Measurements from ENCODE around the gene NACC2.

- TF ChIP-seq POLR2A (IDR thresholded peaks at IDR 0.05) (peak; percentile 43), POLR2AphosphoS5 (IDR thresholded peaks at IDR 0.05) (peak; percentile 87 to 91 (median 89))
- TF ChIP-seq, protein P1, sequence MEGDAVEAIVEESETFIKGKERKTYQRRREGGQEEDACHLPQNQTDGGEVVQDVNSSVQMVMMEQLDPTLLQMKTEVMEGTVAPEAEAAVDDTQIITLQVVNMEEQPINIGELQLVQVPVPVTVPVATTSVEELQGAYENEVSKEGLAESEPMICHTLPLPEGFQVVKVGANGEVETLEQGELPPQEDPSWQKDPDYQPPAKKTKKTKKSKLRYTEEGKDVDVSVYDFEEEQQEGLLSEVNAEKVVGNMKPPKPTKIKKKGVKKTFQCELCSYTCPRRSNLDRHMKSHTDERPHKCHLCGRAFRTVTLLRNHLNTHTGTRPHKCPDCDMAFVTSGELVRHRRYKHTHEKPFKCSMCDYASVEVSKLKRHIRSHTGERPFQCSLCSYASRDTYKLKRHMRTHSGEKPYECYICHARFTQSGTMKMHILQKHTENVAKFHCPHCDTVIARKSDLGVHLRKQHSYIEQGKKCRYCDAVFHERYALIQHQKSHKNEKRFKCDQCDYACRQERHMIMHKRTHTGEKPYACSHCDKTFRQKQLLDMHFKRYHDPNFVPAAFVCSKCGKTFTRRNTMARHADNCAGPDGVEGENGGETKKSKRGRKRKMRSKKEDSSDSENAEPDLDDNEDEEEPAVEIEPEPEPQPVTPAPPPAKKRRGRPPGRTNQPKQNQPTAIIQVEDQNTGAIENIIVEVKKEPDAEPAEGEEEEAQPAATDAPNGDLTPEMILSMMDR (IDR thresholded peaks at IDR 0.05): no peak
These were observed 14.4 kb upstream of the NACC2 start for GRCh38 chr9:136109351-136110081.
